HepG2 (cell line): ENCODE measurements around the gene RGP1. TPM values are rescaled to one million over a fixed set of nuclear protein-coding genes. Genes with fewer than 3 reads are reported as not detected.

Experiments
- ATAC-seq: fragments of 200-7000 bp; cut with Tn5 transposase; 3 replicates; pipeline ENCODE4 v1.9.1; 2020; ENCODE audit warnings: mild to moderate bottlenecking, moderate library complexity
- BruUV-seq: library from RNA; stranded (reverse); fragments of 400-500 nt; replicated peaks from 2 replicates; lab custom pipeline; 2021; lab: Mats Ljungman, UMichigan
- CTCF ChIA-PET: fragments of 300-600 bp; formaldehyde crosslinking; extraction: SDS; loops from one replicate; lab custom pipeline; 2021; ENCODE audit warnings: low total read pairs, inconsistent platforms, low intra/inter-chr PET ratio; lab: Yijun Ruan, JAX
- POLR2A ChIA-PET: fragments of 350-600 bp; sonication (Branson Sonifier 250); formaldehyde crosslinking; loops from one replicate; lab custom pipeline; 2020; ENCODE audit warnings: antibody characterized with exemption, inconsistent platforms; lab: Yijun Ruan, JAX
- DNase-seq: peaks from one replicate; pipeline ENCODE4 v3.0.0-alpha.2; 2015; ENCODE audit warnings: low spot score
- FAIRE-seq: peaks from 3 replicates; lab custom pipeline; 2011; peaks lifted over from hg19 to GRCh38; lab: Jason Lieb, UNC
- H2AFZ ChIP-seq: one replicate; pipeline ENCODE4 v1.6.1; 2011; ENCODE audit warnings: low read length, inconsistent platforms
- H3K27ac ChIP-seq: fragments of 300-600 bp; 3 replicates; pipeline ENCODE4 v1.8.0; 2011; ENCODE audit warnings: mixed run types, mild to moderate bottlenecking, mixed read lengths, low read length, inconsistent platforms; ENCODE audit not compliant: insufficient read depth; ENCODE audit errors: extremely low read length
- H3K27me3 ChIP-seq, 2 experiments: fragments of 200-600 bp in 1 of 2; 2 replicates in 1 of 2; 3 replicates in 1 of 2; pipeline versions ENCODE4 v1.6.0 to v1.8.0; 2011; ENCODE audit warnings: low read length in 2 of 2, mild to moderate bottlenecking in 2 of 2, moderate library complexity in 2 of 2, inconsistent platforms in 1 of 2; ENCODE audit not compliant: insufficient read depth in 2 of 2, control insufficient read depth in 1 of 2
- H3K36me3 ChIP-seq, 2 experiments: fragments of 200-600 bp in 1 of 2; replicated peaks in 1 of 2; 2 replicates in 1 of 2; 3 replicates in 1 of 2; pipeline versions ENCODE4 v1.5.1 to v1.8.0; 2011; ENCODE audit warnings: low read length in 2 of 2, inconsistent platforms in 1 of 2; ENCODE audit not compliant: insufficient read depth in 2 of 2, control insufficient read depth in 1 of 2
- H3K4me1 ChIP-seq: 2 replicates; pipeline ENCODE4 v1.5.1; 2012; ENCODE audit warnings: low read length, inconsistent platforms; ENCODE audit not compliant: insufficient read depth
- H3K4me2 ChIP-seq: 2 replicates; pipeline ENCODE4 v1.6.0; 2011; ENCODE audit warnings: low read depth, low read length, inconsistent platforms
- H3K4me3 ChIP-seq, 3 experiments: fragments of 200-600 bp in 1 of 3; sonication (generic), shearing (Covaris generic) in 1 of 3; replicated peaks in 1 of 3; 2 replicates each; pipeline ENCODE4 v1.5.1; 2011 to 2016; ENCODE audit warnings: low read length in 3 of 3, inconsistent platforms in 2 of 3, low read depth in 2 of 3, mild to moderate bottlenecking in 2 of 3, control low read depth in 1 of 3, mixed read lengths in 1 of 3; ENCODE audit not compliant: insufficient read depth in 1 of 3
- H3K79me2 ChIP-seq: one replicate; pipeline ENCODE4 v1.6.1; 2011; ENCODE audit warnings: low read length, inconsistent platforms; ENCODE audit not compliant: insufficient read depth
- H3K9ac ChIP-seq: 2 replicates; pipeline ENCODE4 v1.6.0; 2011; ENCODE audit warnings: mild to moderate bottlenecking, low read depth, low read length, inconsistent platforms; ENCODE audit not compliant: insufficient read depth
- H3K9me3 ChIP-seq: 2 replicates; pipeline ENCODE4 v1.5.1; 2012; ENCODE audit warnings: mild to moderate bottlenecking, low read length
- H4K20me1 ChIP-seq: 2 replicates; pipeline ENCODE4 v1.6.0; 2011; ENCODE audit warnings: inconsistent platforms, mild to moderate bottlenecking, low read length, moderate library complexity; ENCODE audit not compliant: insufficient read depth
- BCL3 ChIP-seq: sonication (generic); formaldehyde crosslinking; IDR thresholded peaks from 2 replicates; pipeline ENCODE4 v1.5.1; 2020; ENCODE audit warnings: mild to moderate bottlenecking, missing genetic modification reagents, moderate library complexity
- DBP ChIP-seq: sonication (generic); formaldehyde crosslinking; IDR thresholded peaks from 2 replicates; pipeline ENCODE4 v1.4.0; 2020; ENCODE audit warnings: missing genetic modification reagents; ENCODE audit errors: not compliant biosample characterization
- FOXO1 ChIP-seq: sonication (generic); formaldehyde crosslinking; IDR thresholded peaks from 2 replicates; pipeline ENCODE4 v1.4.0; 2020; ENCODE audit warnings: missing genetic modification reagents
- HOXD1 ChIP-seq: sonication (generic); formaldehyde crosslinking; IDR thresholded peaks from 2 replicates; pipeline ENCODE4 v1.5.0; 2020; ENCODE audit warnings: missing genetic modification reagents
- IKZF1 ChIP-seq: fragments of 450-650 bp; IDR thresholded peaks from 2 replicates; pipeline ENCODE4 v1.7.1; 2016
- KAT7 ChIP-seq: IDR thresholded peaks from 2 replicates; pipeline ENCODE4 v1.6.1; 2018; ENCODE audit warnings: borderline replicate concordance, missing compliant biosample characterization
- KDM2A ChIP-seq: sonication (generic); formaldehyde crosslinking; IDR thresholded peaks from 2 replicates; pipeline ENCODE4 v1.4.0; 2020; ENCODE audit warnings: low read depth, missing genetic modification reagents, borderline replicate concordance
- SNAPC5 ChIP-seq: sonication (generic); formaldehyde crosslinking; IDR thresholded peaks from 2 replicates; pipeline ENCODE4 v1.8.1; 2023; ENCODE audit warnings: mild to moderate bottlenecking, missing genetic modification reagents, borderline replicate concordance
- SNRNP70 ChIP-seq: fragments of 200-400 bp; formaldehyde crosslinking; IDR thresholded peaks from 2 replicates; pipeline ENCODE4 v1.6.1; 2017; ENCODE audit warnings: mild to moderate bottlenecking, low read depth, low read length, moderate library complexity
- TBX2 ChIP-seq: sonication (generic); formaldehyde crosslinking; IDR thresholded peaks from 2 replicates; pipeline ENCODE4 v1.5.0; 2020; ENCODE audit warnings: missing genetic modification reagents, mild to moderate bottlenecking, borderline replicate concordance
- XRCC5 ChIP-seq: fragments of 200-400 bp; formaldehyde crosslinking; optimal IDR thresholded peaks from 2 replicates; pipeline ENCODE3; 2017; ENCODE audit warnings: mild to moderate bottlenecking, low read length
- ZMYM3 ChIP-seq: sonication (generic); formaldehyde crosslinking; IDR thresholded peaks from 2 replicates; pipeline ENCODE4 v1.5.1; 2020; ENCODE audit warnings: mild to moderate bottlenecking, missing genetic modification reagents
- ZNF431 ChIP-seq: sonication (generic); formaldehyde crosslinking; IDR thresholded peaks from 2 replicates; pipeline ENCODE4 v1.9.0; 2022; ENCODE audit warnings: missing genetic modification reagents, low read depth, mild to moderate bottlenecking, borderline replicate concordance
- ZNF549 ChIP-seq: sonication (generic); formaldehyde crosslinking; IDR thresholded peaks from 2 replicates; pipeline ENCODE4 v1.5.0; 2020; ENCODE audit warnings: missing genetic modification reagents
- ZNF7 ChIP-seq: IDR thresholded peaks from 2 replicates; pipeline ENCODE4 v1.6.1; 2016; ENCODE audit warnings: missing biosample characterization, missing genetic modification reagents
- ZNF777 ChIP-seq: sonication (generic); formaldehyde crosslinking; IDR thresholded peaks from 2 replicates; pipeline ENCODE4 v1.4.0; 2020; ENCODE audit warnings: missing genetic modification reagents
- WGBS: methylation state at CpG from one replicate; pipeline ENCODE4 v1.1.6; 2017; ENCODE audit warnings: low lambda C conversion rate; 5-methylcytosine and 5-hydroxymethylcytosine counted together
- in situ Hi-C: cut with HindIII; loops from 2 replicates; pipeline ENCODE4 v1.10.0; 2017; ENCODE audit warnings: low pct_unique_long_range_greater_than_20kb; ENCODE audit not compliant: extremely low pct_ligation_motif_present
- intact Hi-C: fragments of 100-400 bp; cut with micrococcal nuclease; formaldehyde crosslinking; loops from one replicate; pipeline ENCODE4 v1.10.0; 2022; ENCODE audit not compliant: unreplicated experiment
- polyA plus RNA-seq, 8 experiments: library from polyadenylated mRNA; depleted of rRNA in 3 of 8; stranded (reverse) in 7 of 8; unstranded in 1 of 8; fragments of >200 nt; fragmentation: Illumina TruSeq in 4 of 8; extraction: Trizol in 4 of 8; gene quantifications; 2 replicates each; pipeline versions ENCODE4 v1.2.1 to v1.2.3, GENCODE V29; 2011 to 2016; ENCODE audit warnings: low read depth in 4 of 8, missing spikeins in 1 of 8, mixed read lengths in 1 of 8; ENCODE audit not compliant: insufficient read depth in 1 of 8
- total RNA-seq, 5 experiments: library from RNA; depleted of rRNA; stranded (reverse); fragments of >200 nt; fragmentation: Illumina TruSeq; extraction: Trizol; gene quantifications; 2 replicates each; pipeline ENCODE4 v1.2.3, GENCODE V29; 2016; ENCODE audit warnings: low read depth in 1 of 5
- TF ChIP-seq, protein P1 (sequence below): sonication (generic); formaldehyde crosslinking; IDR thresholded peaks from 2 replicates; pipeline ENCODE4 v1.4.0; 2020; ENCODE audit warnings: missing genetic modification reagents
- TF ChIP-seq, protein P2 (sequence below): sonication (generic); formaldehyde crosslinking; IDR thresholded peaks from 2 replicates; pipeline ENCODE4 v1.5.0; 2020; ENCODE audit warnings: mild to moderate bottlenecking, missing genetic modification reagents

The RGP1 gene
- total and polyA plus RNA-seq, 2 of the 13 experiments (the other 11 are each of a cell fraction or from before 2014, with no cell fraction given): 12.7 to 21.0 TPM

- POLR2A ChIA-PET: no interaction called here
Measured at GRCh38 chr9:35806101-35806500, 57.0 kb downstream of the RGP1 start.

More at GRCh38 chr9:35806101-35806500, 57.0 kb downstream of the RGP1 start:
- intact Hi-C loops (no loop called here), in situ Hi-C loops (no loop called here)
- Histone ChIP-seq H4K20me1 (no peaks in the 10 kb centered on the region), H2AFZ (no peak overlapping the region), H3K36me3 (peaks cover 4 to 6% of the 10 kb centered on the region in 2 experiments; a peak in 3 of 5 replicates), H3K4me2 (no peak overlapping the region), H3K4me1 (peaks cover 16% of the 10 kb centered on the region), H3K9ac (no peak overlapping the region), H3K27me3 (no peaks in the 10 kb centered on the region), H3K9me3 (no peaks in the 10 kb centered on the region), H3K27ac (no peak overlapping the region), H3K79me2 (no peaks in the 10 kb centered on the region), H3K4me3 (no peak overlapping the region)
- 94% methylated on average over 6 of the region's 8 CpGs for WGBS
- no peak for FAIRE-seq
- ATAC-seq: no peak
- no TSS peak for BruUV-seq
- CTCF ChIA-PET: no interaction called here
- no peak for TF ChIP-seq ZNF777
- no peak for TF ChIP-seq KDM2A
- TF ChIP-seq ZNF549 (CRISPR knock-in tag): no peak
- TF ChIP-seq ZNF431: no peak
- TF ChIP-seq FOXO1 (CRISPR knock-in tag): no peak
- TF ChIP-seq KAT7 (CRISPR knock-in tag): no peak
- no peak for TF ChIP-seq SNRNP70
- no peak for TF ChIP-seq DBP (CRISPR knock-in tag)
- no peak for TF ChIP-seq ZMYM3 (CRISPR knock-in tag)
- TF ChIP-seq, protein P1, sequence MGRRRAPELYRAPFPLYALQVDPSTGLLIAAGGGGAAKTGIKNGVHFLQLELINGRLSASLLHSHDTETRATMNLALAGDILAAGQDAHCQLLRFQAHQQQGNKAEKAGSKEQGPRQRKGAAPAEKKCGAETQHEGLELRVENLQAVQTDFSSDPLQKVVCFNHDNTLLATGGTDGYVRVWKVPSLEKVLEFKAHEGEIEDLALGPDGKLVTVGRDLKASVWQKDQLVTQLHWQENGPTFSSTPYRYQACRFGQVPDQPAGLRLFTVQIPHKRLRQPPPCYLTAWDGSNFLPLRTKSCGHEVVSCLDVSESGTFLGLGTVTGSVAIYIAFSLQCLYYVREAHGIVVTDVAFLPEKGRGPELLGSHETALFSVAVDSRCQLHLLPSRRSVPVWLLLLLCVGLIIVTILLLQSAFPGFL (CRISPR knock-in tag): no peak
- TF ChIP-seq, protein P2, sequence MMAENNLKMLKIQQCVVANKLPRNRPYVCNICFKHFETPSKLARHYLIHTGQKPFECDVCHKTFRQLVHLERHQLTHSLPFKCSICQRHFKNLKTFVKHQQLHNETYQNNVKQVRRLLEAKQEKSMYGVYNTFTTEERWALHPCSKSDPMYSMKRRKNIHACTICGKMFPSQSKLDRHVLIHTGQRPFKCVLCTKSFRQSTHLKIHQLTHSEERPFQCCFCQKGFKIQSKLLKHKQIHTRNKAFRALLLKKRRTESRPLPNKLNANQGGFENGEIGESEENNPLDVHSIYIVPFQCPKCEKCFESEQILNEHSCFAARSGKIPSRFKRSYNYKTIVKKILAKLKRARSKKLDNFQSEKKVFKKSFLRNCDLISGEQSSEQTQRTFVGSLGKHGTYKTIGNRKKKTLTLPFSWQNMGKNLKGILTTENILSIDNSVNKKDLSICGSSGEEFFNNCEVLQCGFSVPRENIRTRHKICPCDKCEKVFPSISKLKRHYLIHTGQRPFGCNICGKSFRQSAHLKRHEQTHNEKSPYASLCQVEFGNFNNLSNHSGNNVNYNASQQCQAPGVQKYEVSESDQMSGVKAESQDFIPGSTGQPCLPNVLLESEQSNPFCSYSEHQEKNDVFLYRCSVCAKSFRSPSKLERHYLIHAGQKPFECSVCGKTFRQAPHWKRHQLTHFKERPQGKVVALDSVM (CRISPR knock-in tag): no peak
- TF ChIP-seq HOXD1 (CRISPR knock-in tag): no peak
- TF ChIP-seq TBX2: no peak
- TF ChIP-seq BCL3: no peak
- no peak for TF ChIP-seq IKZF1
- TF ChIP-seq XRCC5: no peak
- no peak for TF ChIP-seq SNAPC5 (CRISPR knock-in tag)
- no peak for TF ChIP-seq ZNF7
- TF ChIP-seq, all 625 proteins: peak for 0
- DNase-seq: no peak
